RWPE2 (cell line): ENCODE results near the gene RASD1.
"Not testable (repeated sequence)": the region's sequence is repeated elsewhere in the genome, so short reads cannot be mapped to it uniquely, and the experiment has no call there.

Source experiments
- ATAC-seq: fragments of 200-7000 bp; cut with Tn5 transposase; 3 replicates; pipeline ENCODE4 v1.9.1; 2021; ENCODE audit warnings: low read depth
- DNase-seq: peaks from one replicate; pipeline ENCODE4 v3.0.0-alpha.2; 2020; ENCODE audit warnings: low spot score
- H3K27ac ChIP-seq: fragments of 450-650 bp; 2 replicates; pipeline ENCODE4 v1.5.1; 2017; ENCODE audit warnings: mild to moderate bottlenecking; ENCODE audit not compliant: poor library complexity, severe bottlenecking
- H3K27me3 ChIP-seq: fragments of 250-450 bp; sonication (Bioruptor Pico); 2 replicates; pipeline ENCODE4 v1.5.1; 2021; ENCODE audit warnings: mild to moderate bottlenecking, moderate library complexity; ENCODE audit not compliant: insufficient read depth, poor library complexity, severe bottlenecking
- H3K36me3 ChIP-seq: fragments of 250-450 bp; sonication (Bioruptor Pico); 2 replicates; pipeline ENCODE4 v1.5.1; 2020; ENCODE audit warnings: low read depth, mild to moderate bottlenecking, moderate library complexity
- H3K4me1 ChIP-seq: fragments of 250-450 bp; sonication (Bioruptor Pico); 2 replicates; pipeline ENCODE4 v1.5.1; 2021; ENCODE audit warnings: mild to moderate bottlenecking, moderate library complexity; ENCODE audit not compliant: insufficient read depth, poor library complexity, severe bottlenecking
- H3K4me3 ChIP-seq: fragments of 250-450 bp; sonication (Bioruptor Pico); 2 replicates; pipeline ENCODE4 v1.5.1; 2021; ENCODE audit warnings: mild to moderate bottlenecking, moderate library complexity; ENCODE audit not compliant: severe bottlenecking
- H3K9me3 ChIP-seq: fragments of 250-450 bp; sonication (Bioruptor Pico); 2 replicates; pipeline ENCODE4 v1.5.1; 2021; ENCODE audit warnings: mild to moderate bottlenecking, moderate library complexity; ENCODE audit not compliant: severe bottlenecking
- TF ChIP-seq, protein P1 (sequence below): fragments of 450-650 bp; IDR thresholded peaks from one replicate; pipeline ENCODE4 v1.5.1; 2017; ENCODE audit warnings: mild to moderate bottlenecking, moderate library complexity; ENCODE audit not compliant: poor library complexity, severe bottlenecking

RASD1 gene

DNA sequence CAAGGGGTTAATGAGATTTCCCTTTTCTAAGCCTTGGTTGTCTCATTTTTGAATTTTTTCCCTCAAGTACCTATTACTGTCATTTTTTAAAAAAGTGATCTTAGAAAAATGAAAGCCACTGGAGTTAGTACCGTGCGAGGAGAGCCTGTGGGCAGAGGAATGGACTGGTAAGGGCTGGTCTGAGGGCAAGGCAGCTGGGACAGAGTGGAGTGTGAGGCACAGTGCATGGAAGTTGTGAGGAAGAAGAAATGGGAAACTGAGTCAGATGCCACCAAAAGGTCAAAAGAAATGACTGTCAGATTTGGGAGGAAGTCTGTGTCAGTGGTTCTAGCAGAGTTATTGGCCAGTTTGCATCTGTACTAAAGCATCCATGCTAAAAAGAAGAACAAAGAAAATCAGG, 8.2 kb downstream of the RASD1 start:
- H3K36me3 ChIP-seq = peaks cover 35% of the 10 kb centered on the region

DNA sequence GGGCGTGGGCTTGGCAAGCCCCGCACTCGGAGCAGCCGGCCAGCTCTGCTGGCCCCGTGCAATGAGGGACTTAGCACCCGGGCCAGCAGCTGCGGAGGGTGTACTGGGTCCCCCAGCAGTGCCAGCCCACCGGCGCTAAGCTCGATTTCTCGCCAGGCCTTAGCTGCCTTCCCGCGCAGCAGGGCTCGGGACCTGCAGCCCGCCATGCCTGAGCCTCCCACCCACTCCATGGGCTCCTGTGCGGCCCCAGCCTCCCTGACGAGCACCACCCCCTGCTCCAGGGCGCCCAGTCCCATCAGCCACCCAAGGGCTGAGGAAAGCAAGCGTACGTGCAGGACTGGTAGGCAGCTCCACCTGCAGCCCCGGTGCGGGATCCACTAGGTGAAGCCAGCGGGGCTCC, 9.8 kb downstream of the RASD1 start:
- not testable (repeated sequence) for H3K27ac ChIP-seq, H3K4me1 ChIP-seq, H3K9me3 ChIP-seq, DNase-seq, H3K4me3 ChIP-seq, ATAC-seq, H3K27me3 ChIP-seq
- peaks cover 45% of the 10 kb centered on the region for H3K36me3 ChIP-seq

More for the DNA sequence above, 8.2 kb downstream of the RASD1 start:
- H3K4me1 ChIP-seq = no peaks in the 10 kb centered on the region
- ATAC-seq (no peak), DNase-seq (no peak)
- TF ChIP-seq, protein P1, sequence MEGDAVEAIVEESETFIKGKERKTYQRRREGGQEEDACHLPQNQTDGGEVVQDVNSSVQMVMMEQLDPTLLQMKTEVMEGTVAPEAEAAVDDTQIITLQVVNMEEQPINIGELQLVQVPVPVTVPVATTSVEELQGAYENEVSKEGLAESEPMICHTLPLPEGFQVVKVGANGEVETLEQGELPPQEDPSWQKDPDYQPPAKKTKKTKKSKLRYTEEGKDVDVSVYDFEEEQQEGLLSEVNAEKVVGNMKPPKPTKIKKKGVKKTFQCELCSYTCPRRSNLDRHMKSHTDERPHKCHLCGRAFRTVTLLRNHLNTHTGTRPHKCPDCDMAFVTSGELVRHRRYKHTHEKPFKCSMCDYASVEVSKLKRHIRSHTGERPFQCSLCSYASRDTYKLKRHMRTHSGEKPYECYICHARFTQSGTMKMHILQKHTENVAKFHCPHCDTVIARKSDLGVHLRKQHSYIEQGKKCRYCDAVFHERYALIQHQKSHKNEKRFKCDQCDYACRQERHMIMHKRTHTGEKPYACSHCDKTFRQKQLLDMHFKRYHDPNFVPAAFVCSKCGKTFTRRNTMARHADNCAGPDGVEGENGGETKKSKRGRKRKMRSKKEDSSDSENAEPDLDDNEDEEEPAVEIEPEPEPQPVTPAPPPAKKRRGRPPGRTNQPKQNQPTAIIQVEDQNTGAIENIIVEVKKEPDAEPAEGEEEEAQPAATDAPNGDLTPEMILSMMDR = no peak
- H3K27me3 ChIP-seq = no peaks in the 10 kb centered on the region
- no peak overlapping the region for H3K4me3 ChIP-seq
- no peak overlapping the region for H3K27ac ChIP-seq
- H3K9me3 ChIP-seq = no peaks in the 10 kb centered on the region

DNA sequence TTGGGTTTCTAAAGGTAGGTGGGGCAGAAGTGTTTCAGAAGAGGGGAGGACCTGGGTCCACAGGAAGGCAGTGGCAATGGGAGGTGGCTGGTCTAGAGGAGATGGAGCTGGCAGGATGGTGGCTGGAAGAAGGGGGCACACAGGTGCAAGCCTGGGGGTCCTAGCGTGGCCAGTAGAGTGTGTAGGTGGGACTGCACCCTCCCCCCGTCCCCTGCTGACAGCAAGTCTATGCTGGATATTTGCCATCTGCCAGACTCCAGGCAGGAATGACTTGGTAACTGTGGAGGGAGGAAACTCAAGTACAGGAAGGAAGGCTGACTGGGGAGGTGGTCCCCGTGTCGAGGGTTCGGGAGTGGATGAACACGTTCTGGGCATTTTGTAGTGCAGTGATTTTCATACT, 10.8 kb downstream of the RASD1 start:
- DNase-seq = no peak
- H3K36me3 ChIP-seq = peaks cover 44% of the 10 kb centered on the region
- H3K4me3 ChIP-seq = no peak overlapping the region
- TF ChIP-seq, protein P1 = no peak
- H3K27ac ChIP-seq = no peak overlapping the region
- no peaks in the 10 kb centered on the region for H3K4me1 ChIP-seq
- H3K27me3 ChIP-seq = no peaks in the 10 kb centered on the region
- no peak for ATAC-seq
- no peaks in the 10 kb centered on the region for H3K9me3 ChIP-seq

DNA sequence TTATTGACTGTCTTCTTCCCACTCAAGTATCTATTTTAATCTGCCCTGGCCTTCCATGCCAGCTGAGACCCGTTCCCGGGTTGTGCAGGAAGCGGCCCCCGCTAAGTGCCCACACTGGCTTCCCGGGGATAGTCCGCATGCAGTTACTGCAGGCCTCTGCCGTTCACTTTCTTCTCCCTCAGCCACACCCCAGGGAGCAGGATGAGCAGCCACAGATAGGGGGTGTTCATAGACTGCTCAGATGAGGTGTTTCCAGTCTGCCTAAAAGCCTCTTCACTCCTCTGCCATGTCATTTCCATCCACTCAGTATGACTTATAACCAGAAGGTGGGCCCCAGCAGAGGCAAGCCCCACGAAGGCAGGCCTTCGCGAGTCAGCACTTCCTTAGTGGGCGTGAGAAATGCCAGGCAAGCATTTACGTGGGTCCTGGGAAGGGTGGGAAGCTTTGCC, 11.7 kb downstream of the RASD1 start:
- Histone ChIP-seq H3K36me3 (peaks cover 43% of the 10 kb centered on the region), H3K4me3 (no peak overlapping the region), H3K9me3 (no peaks in the 10 kb centered on the region), H3K27ac (no peak overlapping the region), H3K27me3 (no peaks in the 10 kb centered on the region), H3K4me1 (no peaks in the 10 kb centered on the region)
- TF ChIP-seq, protein P1 = no peak
- ATAC-seq (peak; percentile 17; the same call in 1 of the 3 replicates), DNase-seq (no peak)

DNA sequence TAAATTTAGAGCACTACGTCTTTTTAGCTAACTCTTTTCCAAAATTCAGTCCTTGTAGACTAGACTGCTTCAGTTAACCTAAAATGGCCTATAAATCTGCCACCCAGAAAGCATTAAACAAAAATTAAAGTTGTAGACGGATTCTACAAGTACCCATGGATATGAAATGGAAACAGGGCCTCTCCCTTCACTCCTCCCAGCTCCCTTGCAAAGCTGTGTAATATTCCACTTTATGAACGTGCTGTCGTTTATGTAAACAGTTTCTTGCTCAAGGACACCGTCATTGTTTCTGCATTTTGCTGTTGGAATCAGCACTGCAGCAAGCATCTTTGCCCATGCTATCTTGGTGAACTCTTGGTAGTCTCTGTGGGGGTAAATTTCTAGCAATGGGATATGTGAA, 14.3 kb downstream of the RASD1 start:
- H3K4me1 ChIP-seq = peaks cover 6% of the 10 kb centered on the region
- H3K4me3 ChIP-seq = no peak overlapping the region
- ATAC-seq (no peak), DNase-seq (no peak)
- H3K9me3 ChIP-seq = no peaks in the 10 kb centered on the region
- TF ChIP-seq, protein P1 = no peak
- H3K27ac ChIP-seq = no peak overlapping the region
- H3K27me3 ChIP-seq = no peaks in the 10 kb centered on the region
- peaks cover 34% of the 10 kb centered on the region for H3K36me3 ChIP-seq
